DOHH2 (cell line): ENCODE data around the gene CDKL5.

ENCODE experiments used
- H3F3A ChIP-seq: fragments of 200-600 bp; sonication (generic), shearing (Covaris generic); 2 replicates; pipeline ENCODE4 v1.6.0; 2016; ENCODE audit warnings: antibody characterized with exemption, mild to moderate bottlenecking; ENCODE audit not compliant: control insufficient read depth, insufficient read depth
- H3K27ac ChIP-seq: fragments of 200-600 bp; sonication (generic); 2 replicates; pipeline ENCODE4 v1.5.1; 2014; ENCODE audit warnings: low read depth, mild to moderate bottlenecking, low read length, moderate library complexity
- H3K27me3 ChIP-seq: fragments of 200-600 bp; sonication (generic); 2 replicates; pipeline ENCODE4 v1.6.1; 2014; ENCODE audit warnings: mild to moderate bottlenecking, low read length, mixed read lengths; ENCODE audit not compliant: control insufficient read depth
- H3K36me3 ChIP-seq: fragments of 200-600 bp; sonication (generic); 2 replicates; pipeline ENCODE4 v1.6.1; 2014; ENCODE audit warnings: mild to moderate bottlenecking, low read length, moderate library complexity, mixed read lengths; ENCODE audit not compliant: control insufficient read depth
- H3K4me1 ChIP-seq: fragments of 200-600 bp; sonication (generic); 2 replicates; pipeline ENCODE4 v1.6.1; 2014; ENCODE audit warnings: mild to moderate bottlenecking, low read length, mixed read lengths; ENCODE audit not compliant: control insufficient read depth
- H3K4me2 ChIP-seq: fragments of 200-600 bp; sonication (generic); 2 replicates; pipeline ENCODE4 v1.6.0; 2014; ENCODE audit warnings: mild to moderate bottlenecking, low read length, moderate library complexity
- H3K4me3 ChIP-seq: fragments of 200-600 bp; sonication (generic); 2 replicates; pipeline ENCODE4 v1.5.1; 2014; ENCODE audit warnings: mild to moderate bottlenecking, low read length, mixed read lengths
- H3K79me2 ChIP-seq: fragments of 200-600 bp; sonication (generic); 2 replicates; pipeline ENCODE4 v1.6.1; 2014; ENCODE audit warnings: mild to moderate bottlenecking, low read length, mixed read lengths; ENCODE audit not compliant: control insufficient read depth
- H3K9me2 ChIP-seq: fragments of 200-600 bp; sonication (generic); replicated peaks from 2 replicates; pipeline ENCODE4 v1.6.1; 2014; ENCODE audit warnings: mild to moderate bottlenecking, low read length, mixed read lengths; ENCODE audit not compliant: control insufficient read depth
- H3K9me3 ChIP-seq: fragments of 200-600 bp; sonication (generic); 2 replicates; pipeline ENCODE4 v1.6.1; 2014; ENCODE audit warnings: antibody characterized with exemption, low read length, mixed read lengths; ENCODE audit not compliant: control insufficient read depth, insufficient read depth
- H4K20me1 ChIP-seq: fragments of 200-600 bp; sonication (generic); 2 replicates; pipeline ENCODE4 v1.6.0; 2014; ENCODE audit warnings: low read depth, mild to moderate bottlenecking, antibody characterized with exemption, low read length, moderate library complexity; ENCODE audit not compliant: control insufficient read depth, insufficient read depth
- CTCF ChIP-seq: fragments of 200-600 bp; sonication (generic); IDR thresholded peaks from one replicate; pipeline ENCODE4 v1.5.1; 2014; ENCODE audit warnings: antibody characterized with exemption, mild to moderate bottlenecking, low read depth, low read length; ENCODE audit not compliant: poor library complexity, severe bottlenecking
- EZH2phosphoT487 ChIP-seq: fragments of 200-600 bp; sonication (generic); IDR thresholded peaks from 2 replicates; pipeline ENCODE4 v1.6.1; 2017; ENCODE audit warnings: borderline replicate concordance, mild to moderate bottlenecking, antibody characterized with exemption, low read length, moderate library complexity, mixed read lengths

The CDKL5 gene

GRCh38 chrX:18643853-18644252 is 218.4 kb downstream of the CDKL5 start:
- Histone ChIP-seq H3K27ac (no peak overlapping the region), H3K36me3 (no peaks in the 10 kb centered on the region), H4K20me1 (no peaks in the 10 kb centered on the region), H3K27me3 (no peaks in the 10 kb centered on the region), H3F3A (no peaks in the 10 kb centered on the region), H3K79me2 (no peaks in the 10 kb centered on the region), H3K4me2 (no peak overlapping the region), H3K4me1 (no peaks in the 10 kb centered on the region), H3K9me3 (no peaks in the 10 kb centered on the region), H3K4me3 (no peak overlapping the region), H3K9me2 (no peaks in the 10 kb centered on the region)
- TF ChIP-seq CTCF (no peak), EZH2phosphoT487 (no peak)

- Histone ChIP-seq H4K20me1 (no peaks in the 10 kb centered on the region), H3K4me2 (no peak overlapping the region), H3K9me3 (no peaks in the 10 kb centered on the region), H3K4me3 (no peak overlapping the region), H3F3A (no peaks in the 10 kb centered on the region), H3K27me3 (no peaks in the 10 kb centered on the region), H3K9me2 (no peaks in the 10 kb centered on the region), H3K27ac (no peak overlapping the region), H3K4me1 (no peaks in the 10 kb centered on the region), H3K36me3 (no peaks in the 10 kb centered on the region), H3K79me2 (no peaks in the 10 kb centered on the region)
- TF ChIP-seq EZH2phosphoT487 (no peak), CTCF (no peak)
Measured at GRCh38 chrX:18647621-18648020, 222.2 kb downstream of the CDKL5 start.

- TF ChIP-seq EZH2phosphoT487 (no peak), CTCF (no peak)
- Histone ChIP-seq H3K4me3 (no peak overlapping the region), H3K9me3 (no peaks in the 10 kb centered on the region), H3K27me3 (no peaks in the 10 kb centered on the region), H4K20me1 (no peaks in the 10 kb centered on the region), H3F3A (no peaks in the 10 kb centered on the region), H3K4me1 (no peaks in the 10 kb centered on the region), H3K4me2 (no peak overlapping the region), H3K27ac (no peak overlapping the region), H3K9me2 (no peaks in the 10 kb centered on the region), H3K36me3 (no peaks in the 10 kb centered on the region), H3K79me2 (no peaks in the 10 kb centered on the region)
Measured at GRCh38 chrX:18649498-18649951, 224.1 kb downstream of the CDKL5 start.

GRCh38 chrX:18650662-18651061 is 225.3 kb downstream of the CDKL5 start:
- no peaks in the 10 kb centered on the region for H4K20me1 ChIP-seq
- no peaks in the 10 kb centered on the region for H3K9me3 ChIP-seq
- H3K27ac ChIP-seq, result no peak overlapping the region
- H3K4me1 ChIP-seq, result no peaks in the 10 kb centered on the region
- H3K27me3 ChIP-seq, result no peaks in the 10 kb centered on the region
- H3K79me2 ChIP-seq, result no peaks in the 10 kb centered on the region
- H3F3A ChIP-seq, result no peaks in the 10 kb centered on the region
- no peaks in the 10 kb centered on the region for H3K36me3 ChIP-seq
- H3K9me2 ChIP-seq, result no peaks in the 10 kb centered on the region
- TF ChIP-seq CTCF, result no peak
- TF ChIP-seq EZH2phosphoT487, result no peak
- no peak overlapping the region for H3K4me2 ChIP-seq
- H3K4me3 ChIP-seq, result no peak overlapping the region
